Parathyroid adenoma (tissue), 2 donors: ENCODE measurements around the gene ZSWIM3.

Source experiments
- H2AFZ ChIP-seq: fragments of 300-600 bp; sonication (generic); one replicate; pipeline ENCODE4 v1.7.0; 2017; ENCODE audit warnings: antibody characterized with exemption, mild to moderate bottlenecking
- H3K27ac ChIP-seq: fragments of 300-600 bp; sonication (generic); one replicate; pipeline ENCODE4 v1.7.0; 2017
- H3K27me3 ChIP-seq: fragments of 300-600 bp; sonication (generic); one replicate; pipeline ENCODE4 v1.7.0; 2017; ENCODE audit warnings: low read length; ENCODE audit not compliant: control insufficient read depth, insufficient read depth
- H3K36me3 ChIP-seq: fragments of 300-600 bp; sonication (generic); one replicate; pipeline ENCODE4 v1.7.0; 2017; ENCODE audit warnings: low read length; ENCODE audit not compliant: control insufficient read depth, insufficient read depth
- H3K4me1 ChIP-seq: fragments of 300-600 bp; sonication (generic); one replicate; pipeline ENCODE4 v1.7.0; 2017; ENCODE audit warnings: control low read depth
- H3K4me2 ChIP-seq: fragments of 300-600 bp; sonication (generic); one replicate; pipeline ENCODE4 v1.7.0; 2017; ENCODE audit warnings: low read length
- H3K4me3 ChIP-seq: fragments of 300-600 bp; sonication (generic); one replicate; pipeline ENCODE4 v1.7.0; 2017; ENCODE audit warnings: low read depth, low read length
- H3K79me2 ChIP-seq: fragments of 300-600 bp; sonication (generic); one replicate; pipeline ENCODE4 v1.7.0; 2017; ENCODE audit warnings: control low read depth
- H3K9ac ChIP-seq: fragments of 300-600 bp; sonication (generic); one replicate; pipeline ENCODE4 v1.7.0; 2017; ENCODE audit warnings: mild to moderate bottlenecking
- H3K9me3 ChIP-seq: fragments of 300-600 bp; sonication (generic); one replicate; pipeline ENCODE4 v1.7.0; 2017; ENCODE audit warnings: low read length; ENCODE audit not compliant: control insufficient read depth
- TF ChIP-seq, protein P1 (sequence below): fragments of 300-600 bp; sonication (generic); IDR thresholded peaks from one replicate; pipeline ENCODE4 v1.7.0; 2017; ENCODE audit warnings: antibody characterized with exemption, mild to moderate bottlenecking
- donor health status: primary hyperparathyroidism.

ZSWIM3 gene

DNA sequence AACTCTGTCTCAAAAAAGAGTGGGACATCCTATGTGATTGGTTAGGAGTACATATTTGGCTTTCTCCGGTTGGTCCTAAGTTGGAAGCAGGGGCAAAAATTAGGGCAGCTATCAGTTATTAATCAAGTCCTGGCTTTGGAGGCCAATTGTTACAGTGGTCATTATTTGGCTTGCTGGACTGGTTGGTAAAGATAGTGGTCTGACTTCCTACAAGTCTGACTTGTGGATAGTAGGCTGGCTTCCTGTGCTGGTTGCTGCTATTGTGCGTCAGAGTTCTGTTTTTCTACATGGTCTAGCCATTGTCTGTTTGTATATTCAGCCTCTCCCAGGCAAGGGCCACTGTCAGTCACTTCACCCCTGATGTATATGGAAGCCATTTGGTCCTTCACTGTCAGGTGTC, 7.2 kb upstream of the ZSWIM3 start:
- Histone ChIP-seq H3K9ac (no peak overlapping the region), H3K27ac (no peak overlapping the region), H2AFZ (no peak overlapping the region), H3K4me3 (no peak overlapping the region), H3K27me3 (no peaks in the 10 kb centered on the region), H3K9me3 (no peaks in the 10 kb centered on the region), H3K36me3 (no peaks in the 10 kb centered on the region), H3K4me1 (no peaks in the 10 kb centered on the region), H3K79me2 (peaks cover 21% of the 10 kb centered on the region), H3K4me2 (no peak overlapping the region)
- TF ChIP-seq, protein P1, sequence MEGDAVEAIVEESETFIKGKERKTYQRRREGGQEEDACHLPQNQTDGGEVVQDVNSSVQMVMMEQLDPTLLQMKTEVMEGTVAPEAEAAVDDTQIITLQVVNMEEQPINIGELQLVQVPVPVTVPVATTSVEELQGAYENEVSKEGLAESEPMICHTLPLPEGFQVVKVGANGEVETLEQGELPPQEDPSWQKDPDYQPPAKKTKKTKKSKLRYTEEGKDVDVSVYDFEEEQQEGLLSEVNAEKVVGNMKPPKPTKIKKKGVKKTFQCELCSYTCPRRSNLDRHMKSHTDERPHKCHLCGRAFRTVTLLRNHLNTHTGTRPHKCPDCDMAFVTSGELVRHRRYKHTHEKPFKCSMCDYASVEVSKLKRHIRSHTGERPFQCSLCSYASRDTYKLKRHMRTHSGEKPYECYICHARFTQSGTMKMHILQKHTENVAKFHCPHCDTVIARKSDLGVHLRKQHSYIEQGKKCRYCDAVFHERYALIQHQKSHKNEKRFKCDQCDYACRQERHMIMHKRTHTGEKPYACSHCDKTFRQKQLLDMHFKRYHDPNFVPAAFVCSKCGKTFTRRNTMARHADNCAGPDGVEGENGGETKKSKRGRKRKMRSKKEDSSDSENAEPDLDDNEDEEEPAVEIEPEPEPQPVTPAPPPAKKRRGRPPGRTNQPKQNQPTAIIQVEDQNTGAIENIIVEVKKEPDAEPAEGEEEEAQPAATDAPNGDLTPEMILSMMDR, result no peak

DNA sequence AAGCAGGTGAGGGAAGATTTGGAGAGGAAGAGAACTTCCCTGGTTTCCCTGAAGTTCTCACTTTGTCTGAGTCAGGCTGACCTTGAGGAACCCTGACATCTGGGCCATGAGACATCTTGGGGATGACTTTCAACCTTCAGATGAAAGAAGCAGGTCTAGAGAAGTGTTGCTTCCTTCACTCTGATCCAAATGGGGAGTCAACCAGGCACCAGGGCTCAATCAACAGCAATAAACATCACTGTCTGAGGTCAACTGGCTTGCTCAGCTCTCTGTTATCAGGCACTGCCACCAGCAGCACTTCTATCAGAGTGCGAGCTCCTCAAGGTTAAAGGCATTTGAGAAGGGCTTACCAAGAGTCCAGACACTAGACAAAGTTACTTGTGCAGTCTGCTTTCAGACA, 6.5 kb upstream of the ZSWIM3 start:
- TF ChIP-seq, protein P1, result no peak
- Histone ChIP-seq H3K27me3 (no peaks in the 10 kb centered on the region), H3K4me3 (no peak overlapping the region), H3K9ac (no peak overlapping the region), H3K4me1 (no peaks in the 10 kb centered on the region), H3K36me3 (no peaks in the 10 kb centered on the region), H3K79me2 (peaks cover 25% of the 10 kb centered on the region), H3K4me2 (peak overlapping the region; percentile 14), H3K27ac (no peak overlapping the region), H2AFZ (no peak overlapping the region), H3K9me3 (no peaks in the 10 kb centered on the region)

DNA sequence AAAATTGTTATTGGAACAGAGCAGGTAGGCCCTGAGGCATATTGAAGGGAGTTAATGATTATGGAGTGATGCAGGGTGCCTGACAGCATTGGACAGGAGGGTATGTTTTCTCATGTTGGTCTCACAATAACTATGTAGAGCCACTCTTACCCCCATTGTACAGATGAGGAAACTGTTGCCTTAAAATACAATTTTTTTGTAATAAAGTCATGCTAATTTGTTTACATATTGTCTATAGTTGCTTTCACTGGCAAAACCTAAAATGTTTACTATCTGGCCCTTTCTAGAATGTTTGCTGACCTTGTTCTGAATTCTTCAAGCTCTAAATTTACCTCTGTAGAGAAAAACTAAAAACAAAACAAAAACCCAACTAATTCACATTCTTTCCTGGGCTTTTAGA, 5.9 kb upstream of the ZSWIM3 start:
- Histone ChIP-seq H3K27me3 (no peaks in the 10 kb centered on the region), H3K4me1 (peaks cover 4% of the 10 kb centered on the region), H3K27ac (no peak overlapping the region), H3K4me3 (no peak overlapping the region), H3K9ac (no peak overlapping the region), H3K4me2 (no peak overlapping the region), H3K79me2 (peaks cover 28% of the 10 kb centered on the region), H3K36me3 (no peaks in the 10 kb centered on the region), H2AFZ (no peak overlapping the region), H3K9me3 (no peaks in the 10 kb centered on the region)
- TF ChIP-seq, protein P1, result no peak

DNA sequence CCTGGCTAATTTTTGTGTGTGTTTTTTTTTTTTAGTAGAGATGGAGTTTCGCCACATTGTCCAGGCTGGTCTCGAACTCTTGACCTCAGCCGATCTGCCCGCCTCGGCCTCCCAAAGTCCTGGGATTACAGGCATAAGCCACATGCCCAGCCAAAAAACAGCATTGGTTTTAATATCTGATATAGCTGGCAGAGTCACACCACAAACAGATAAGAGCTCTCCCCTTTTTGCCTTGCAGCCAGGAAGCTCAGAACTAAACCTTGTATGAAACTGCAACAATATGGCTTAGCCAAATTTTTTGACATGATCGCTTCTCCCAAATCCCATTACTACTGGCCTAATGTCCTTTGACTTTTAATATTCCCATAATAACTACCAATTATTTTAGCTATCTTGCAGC, 5.1 kb upstream of the ZSWIM3 start:
- Histone ChIP-seq H3K27ac (no peak overlapping the region), H3K9me3 (no peaks in the 10 kb centered on the region), H3K36me3 (no peaks in the 10 kb centered on the region), H2AFZ (no peak overlapping the region), H3K27me3 (no peaks in the 10 kb centered on the region), H3K4me3 (no peak overlapping the region), H3K79me2 (peaks cover 35% of the 10 kb centered on the region), H3K9ac (no peak overlapping the region), H3K4me2 (no peak overlapping the region), H3K4me1 (peaks cover 7% of the 10 kb centered on the region)
- TF ChIP-seq, protein P1, result no peak

DNA sequence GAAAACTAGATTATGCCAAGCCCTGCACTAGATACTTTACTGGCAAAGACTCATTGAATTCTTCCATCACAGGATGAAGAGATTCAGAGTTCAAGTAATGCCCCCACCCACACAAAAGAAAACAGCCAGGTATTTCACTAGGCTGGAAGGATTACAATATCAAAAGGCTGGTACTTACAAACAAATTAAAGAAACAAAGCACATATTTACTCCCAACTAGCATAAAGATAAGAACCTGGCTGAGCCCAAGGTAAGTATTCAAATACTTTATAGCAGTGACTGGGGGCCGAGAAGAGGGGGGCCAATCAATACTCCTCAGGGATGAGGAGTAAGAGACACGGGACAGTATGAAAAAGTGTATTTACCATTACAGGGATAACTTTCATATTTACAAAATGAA, 3.9 kb upstream of the ZSWIM3 start:
- TF ChIP-seq, protein P1, result no peak
- Histone ChIP-seq H3K9ac (no peak overlapping the region), H3K36me3 (no peaks in the 10 kb centered on the region), H3K27me3 (no peaks in the 10 kb centered on the region), H3K4me3 (no peak overlapping the region), H3K4me1 (peaks cover 10% of the 10 kb centered on the region), H3K4me2 (no peak overlapping the region), H3K79me2 (peaks cover 37% of the 10 kb centered on the region), H3K9me3 (no peaks in the 10 kb centered on the region), H3K27ac (no peak overlapping the region), H2AFZ (no peak overlapping the region)
